Stimulated activated CD4-positive, alpha-beta T cell treated with anti-CD3 and anti-CD28 coated beads, Interleukin-1b, Interleukin-23, amount 100 ng/mL, for 1 hour (primary cell): ENCODE measurements around the gene SETD6.

ENCODE experiments used
- DNase-seq, 2 donors: peaks; one replicate each; pipeline ENCODE4 v3.0.0-alpha.2; 2020; ENCODE audit warnings: low read depth in 2 of 2

SETD6 gene

GRCh38 chr16:58507963-58508670 lies 7.2 kb upstream of the SETD6 start:
- no peak for DNase-seq

GRCh38 chr16:58508671-58509251 lies 6.6 kb upstream of the SETD6 start:
- no peak for DNase-seq

GRCh38 chr16:58509256-58510096 lies 5.8 kb upstream of the SETD6 start:
- DNase-seq: no peak

- DNase-seq: no peak
These were observed 5.1 kb upstream of the SETD6 start for GRCh38 chr16:58510097-58510775.

- DNase-seq: no peak
These were observed 4.3 kb upstream of the SETD6 start for GRCh38 chr16:58510776-58511628.

GRCh38 chr16:58511933-58512815 lies 3.1 kb upstream of the SETD6 start:
- DNase-seq: peak; percentile 69 to 83

GRCh38 chr16:58513874-58514273 lies 1.4 kb upstream of the SETD6 start:
- DNase-seq: no peak

GRCh38 chr16:58515871-58516767 lies 802 bp downstream of the SETD6 start:
- DNase-seq: no peak

GRCh38 chr16:58516768-58517107 lies 1.4 kb downstream of the SETD6 start:
- DNase-seq: no peak

- DNase-seq: no peak
These were observed 3.0 kb downstream of the SETD6 start for GRCh38 chr16:58518083-58518979.

- DNase-seq: no peak
These were observed 3.7 kb downstream of the SETD6 start for GRCh38 chr16:58518980-58519368.

- DNase-seq: no peak
These were observed 4.4 kb downstream of the SETD6 start for GRCh38 chr16:58519707-58520106.

GRCh38 chr16:58530179-58530578 lies 14.9 kb downstream of the SETD6 start:
- no peak for DNase-seq

GRCh38 chr16:58532414-58532813 lies 17.1 kb downstream of the SETD6 start:
- no peak for DNase-seq

- DNase-seq: no peak
These were observed 18.6 kb downstream of the SETD6 start for GRCh38 chr16:58533751-58534470.

GRCh38 chr16:58535100-58535499 lies 19.8 kb downstream of the SETD6 start:
- no peak for DNase-seq

- no peak for DNase-seq
These were observed 21.0 kb downstream of the SETD6 start for GRCh38 chr16:58536278-58536677.
